ENCODE results near the gene YIPF2. TPM values are rescaled to one million over a fixed set of nuclear protein-coding genes. Genes with fewer than 3 reads are reported as not detected.

YIPF2 gene
- total and polyA plus RNA-seq, 2 of the 4 experiments (the other 2 are of a cell fraction) = 61.5 to 78.0 TPM

- in situ Hi-C loops (cut with MboI; ENCODE audit: low sequenced_read_pairs) (no loop called here), intact Hi-C loops (cut with micrococcal nuclease) (no loop called here), dilution Hi-C loops (cut with HindIII; ENCODE audit: low sequenced_read_pairs, unreplicated experiment) (no loop called here)
- Histone ChIP-seq H4K20me1 (ENCODE audit: insufficient read depth, low read length) (peaks cover 70% of the 10 kb centered on the region), H3K14ac (replicated peaks; ENCODE audit: low read depth, low read length) (no peak overlapping the region), H3K4ac (ENCODE audit: low read depth, low read length) (no peak overlapping the region), H3K9me1 (ENCODE audit: insufficient read depth, low read length) (peaks cover 30% of the 10 kb centered on the region), H3K9ac (ENCODE audit: low read depth, low read length) (no peak overlapping the region), H3K56ac (ENCODE audit: extremely low read depth, insufficient read depth, low read length) (no peak overlapping the region), H3K23ac (ENCODE audit: low read depth, low read length) (no peak overlapping the region), H3K9me3 (ENCODE audit: control insufficient read depth, insufficient read depth, low read length) (no peaks in the 10 kb centered on the region), H3K36me3 (ENCODE audit: control insufficient read depth, insufficient read depth, low read length) (no peaks in the 10 kb centered on the region), H2BK5ac (ENCODE audit: low read depth, low read length, poor library complexity, severe bottlenecking) (no peak overlapping the region), H3K18ac (ENCODE audit: low read depth, low read length) (no peak overlapping the region), H2AFZ (replicated peaks; ENCODE audit: low read length, poor library complexity) (no peak overlapping the region), H2BK120ac (ENCODE audit: low read depth, low read length) (no peak overlapping the region), H3K27ac (ENCODE audit: insufficient read depth, low read length) (no peak overlapping the region), H3K4me1 (ENCODE audit: control insufficient read depth, insufficient read depth, low read length) (peaks cover 11% of the 10 kb centered on the region), H2AK5ac (ENCODE audit: low read depth, low read length) (no peak overlapping the region), H3K27me3 (ENCODE audit: control insufficient read depth, insufficient read depth, low read length) (no peaks in the 10 kb centered on the region), H4K91ac (ENCODE audit: insufficient read depth, low read depth, low read length) (no peak overlapping the region), H2BK15ac (ENCODE audit: low read depth, low read length) (no peak overlapping the region), H2AK9ac (replicated peaks; ENCODE audit: low read depth, low read length, poor library complexity) (peak overlapping the region; percentile 46), H3K4me2 (ENCODE audit: low read depth, low read length) (no peak overlapping the region), H3K4me3 (ENCODE audit: insufficient read depth, low read depth, low read length) (no peak overlapping the region), H4K5ac (ENCODE audit: low read depth, low read length) (no peak overlapping the region), H2BK20ac (ENCODE audit: low read depth, low read length) (no peak overlapping the region), H3K79me1 (ENCODE audit: low read depth in 1 of 2, low read length in 2 of 2) (peaks cover 22 to 93% of the 10 kb centered on the region in 2 experiments), H4K8ac (ENCODE audit: low read depth in 2 of 2, low read length in 2 of 2) (no peak overlapping the region)
- DNase-seq (no peak), ATAC-seq (ENCODE audit: low read depth) (no peak)
- no TSS peak for BruUV-seq (replicated peaks)
- POLR2A ChIA-PET (ENCODE audit: unreplicated experiment) = no interaction called here
- CTCF ChIA-PET = interaction anchor here (2.7 kb wide), 1 partner anchor 10 kb away, joined by 9 read pairs; the partner anchor contains the start of gene CARM1
- TF ChIP-seq RFX5 (IDR thresholded peaks at IDR 0.05; ENCODE audit: low read depth, low read length) (no peak), SMC3 (IDR thresholded peaks at IDR 0.05; ENCODE audit: low read depth, low read length) (no peak), MXI1 (IDR thresholded peaks at IDR 0.05; ENCODE audit: borderline replicate concordance, low read depth, low read length) (no peak), CTCF (conservative IDR thresholded peaks at IDR 0.05; ENCODE audit: low read depth, low read length) (no peak), MAFK (IDR thresholded peaks at IDR 0.05; ENCODE audit: low read depth, low read length) (no peak), FOS (IDR thresholded peaks at IDR 0.05; ENCODE audit: low read depth, low read length) (no peak), BHLHE40 (IDR thresholded peaks at IDR 0.05; ENCODE audit: low read depth, low read length) (no peak), CEBPB (IDR thresholded peaks at IDR 0.05; ENCODE audit: low read depth, low read length) (no peak), RCOR1 (IDR thresholded peaks at IDR 0.05; ENCODE audit: insufficient replicate concordance, low read length) (no peak), NFE2L2 (IDR thresholded peaks at IDR 0.05; ENCODE audit: low read depth, low read length) (no peak), MAZ (IDR thresholded peaks at IDR 0.05; ENCODE audit: borderline replicate concordance, low read depth, low read length) (no peak), POLR2A (IDR thresholded peaks at IDR 0.05; ENCODE audit: low read depth, low read length) (no peak), RAD21 (IDR thresholded peaks at IDR 0.05; ENCODE audit: low read length) (no peak)
- TF ChIP-seq, protein P1, sequence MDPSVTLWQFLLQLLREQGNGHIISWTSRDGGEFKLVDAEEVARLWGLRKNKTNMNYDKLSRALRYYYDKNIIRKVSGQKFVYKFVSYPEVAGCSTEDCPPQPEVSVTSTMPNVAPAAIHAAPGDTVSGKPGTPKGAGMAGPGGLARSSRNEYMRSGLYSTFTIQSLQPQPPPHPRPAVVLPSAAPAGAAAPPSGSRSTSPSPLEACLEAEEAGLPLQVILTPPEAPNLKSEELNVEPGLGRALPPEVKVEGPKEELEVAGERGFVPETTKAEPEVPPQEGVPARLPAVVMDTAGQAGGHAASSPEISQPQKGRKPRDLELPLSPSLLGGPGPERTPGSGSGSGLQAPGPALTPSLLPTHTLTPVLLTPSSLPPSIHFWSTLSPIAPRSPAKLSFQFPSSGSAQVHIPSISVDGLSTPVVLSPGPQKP (IDR thresholded peaks at IDR 0.05; ENCODE audit: borderline replicate concordance, low read depth, low read length) = no peak
- TF ChIP-seq, protein P2, sequence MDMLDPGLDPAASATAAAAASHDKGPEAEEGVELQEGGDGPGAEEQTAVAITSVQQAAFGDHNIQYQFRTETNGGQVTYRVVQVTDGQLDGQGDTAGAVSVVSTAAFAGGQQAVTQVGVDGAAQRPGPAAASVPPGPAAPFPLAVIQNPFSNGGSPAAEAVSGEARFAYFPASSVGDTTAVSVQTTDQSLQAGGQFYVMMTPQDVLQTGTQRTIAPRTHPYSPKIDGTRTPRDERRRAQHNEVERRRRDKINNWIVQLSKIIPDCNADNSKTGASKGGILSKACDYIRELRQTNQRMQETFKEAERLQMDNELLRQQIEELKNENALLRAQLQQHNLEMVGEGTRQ (IDR thresholded peaks at IDR 0.05; ENCODE audit: low read depth, low read length) = no peak
- 80% methylated on average over 4 of the region's 14 CpGs; no CpG with 5 or more reads in 1 of the 2 experiments for whole genome bisulfite sequencing, 2 experiments (ENCODE audit: extremely low coverage in 2 of 2, insufficient read length in 1 of 2)
These were observed 46.9 kb downstream of the YIPF2 start for GRCh38 chr19:10881403-10882107.
